NCI-H1105 treated with DMSO at 0.1 percent for 48 hours (cell line): ENCODE data around the gene MKI67.
"Not testable (repeated sequence)": the region's sequence is repeated elsewhere in the genome, so short reads cannot be mapped to it uniquely, and the experiment has no call there.

Experiments
- DNase-seq: peaks from one replicate; lab custom pipeline; 2025; lab: John Stamatoyannopoulos, UW

Gene MKI67

DNA sequence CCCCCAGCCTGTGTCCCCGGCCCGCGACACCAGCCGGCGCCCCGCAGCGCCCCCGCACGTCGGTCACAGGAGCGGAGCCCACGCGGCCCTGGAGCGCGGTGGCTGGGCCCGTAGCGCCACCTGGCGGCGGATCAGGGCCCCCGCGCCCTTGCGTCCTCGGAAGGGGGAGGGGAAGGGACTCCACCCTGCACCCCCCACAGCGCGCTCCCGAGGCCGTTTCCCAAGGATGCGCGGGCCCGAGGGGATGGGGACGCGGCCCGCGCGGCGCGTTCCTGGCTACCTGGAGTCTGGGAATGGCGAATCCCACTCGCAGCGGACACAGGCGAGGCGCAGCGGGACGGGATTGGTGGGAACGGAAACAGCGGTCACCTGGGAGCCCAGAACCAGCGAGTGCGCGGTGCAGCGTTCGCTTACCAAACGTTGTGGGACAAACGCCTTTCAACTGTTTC lies 23.8 kb upstream of the MKI67 start:
- no peak for DNase-seq

DNA sequence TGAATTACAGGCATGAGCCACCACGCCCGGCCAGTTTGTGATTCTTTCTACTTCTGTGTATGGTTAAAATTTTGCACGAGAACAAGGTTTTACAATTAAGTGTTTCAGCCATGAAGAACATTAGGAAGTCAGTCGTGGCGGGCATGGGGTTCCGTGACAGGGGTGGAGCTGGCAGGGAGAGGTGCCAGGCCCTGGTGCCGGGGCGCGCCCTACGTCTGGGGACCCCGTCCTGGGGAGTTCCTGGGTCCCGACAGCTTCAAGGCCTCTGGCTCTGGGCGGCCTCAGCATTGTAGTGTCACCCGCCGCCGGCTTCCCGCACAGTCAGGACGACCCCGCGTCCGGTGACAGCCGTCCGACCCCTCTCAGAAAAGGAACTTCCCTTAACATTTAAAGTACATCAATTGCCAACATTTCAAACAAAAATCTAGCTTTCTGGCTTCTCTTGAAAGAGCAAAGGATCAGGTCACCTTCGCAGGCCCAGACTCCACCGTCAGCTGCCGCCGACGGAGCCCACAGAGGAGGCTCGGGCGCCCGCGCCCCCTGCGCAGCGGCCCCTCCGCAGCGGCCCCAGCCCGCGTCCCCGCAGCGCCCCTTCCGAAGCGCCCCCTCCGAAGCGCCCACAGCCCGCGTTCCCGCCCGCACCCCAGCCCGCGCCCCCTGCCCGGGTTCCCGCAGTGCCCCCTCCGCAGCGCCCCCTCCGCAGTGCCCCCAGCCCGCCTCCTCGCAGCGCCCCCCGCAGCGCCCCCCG lies 23.2 kb upstream of the MKI67 start:
- no peak for DNase-seq

DNA sequence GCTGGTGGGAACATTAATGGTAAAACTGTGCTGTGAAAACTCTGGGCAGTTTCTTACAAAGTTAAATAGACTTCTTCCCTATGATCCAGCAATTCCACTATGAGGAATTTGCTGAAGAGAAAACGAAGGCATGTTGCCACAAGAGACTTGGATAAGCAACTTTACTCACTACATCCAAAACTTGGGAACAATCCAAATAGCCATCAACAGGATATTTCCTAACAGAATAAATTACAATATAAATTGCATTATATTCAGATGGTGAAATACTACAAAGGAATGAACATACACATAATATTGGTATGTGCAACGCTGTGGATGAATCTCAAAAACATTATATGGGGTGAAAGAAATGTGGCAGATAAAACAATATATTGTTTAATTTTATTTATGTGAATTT lies 21.4 kb upstream of the MKI67 start:
- no peak for DNase-seq

DNA sequence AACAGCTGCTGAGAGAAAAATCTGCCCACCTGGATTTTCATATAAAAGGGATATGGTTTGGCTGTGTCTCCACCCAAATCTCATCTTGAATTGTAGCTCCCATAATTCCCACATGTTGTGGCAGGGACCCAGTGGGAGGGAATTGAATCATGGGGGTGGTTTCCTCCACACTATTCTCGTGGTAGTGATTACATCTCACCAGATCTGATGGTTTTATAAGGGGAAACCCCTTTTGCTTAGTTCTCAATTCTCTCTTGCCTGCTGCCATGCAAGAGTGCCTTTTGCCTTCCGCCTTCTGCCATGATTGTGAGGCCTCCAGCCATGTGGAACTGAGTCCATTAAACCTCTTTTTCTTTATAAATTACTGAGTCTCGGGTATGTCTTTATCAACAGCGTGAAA lies 20.8 kb upstream of the MKI67 start:
- DNase-seq: no peak

DNA sequence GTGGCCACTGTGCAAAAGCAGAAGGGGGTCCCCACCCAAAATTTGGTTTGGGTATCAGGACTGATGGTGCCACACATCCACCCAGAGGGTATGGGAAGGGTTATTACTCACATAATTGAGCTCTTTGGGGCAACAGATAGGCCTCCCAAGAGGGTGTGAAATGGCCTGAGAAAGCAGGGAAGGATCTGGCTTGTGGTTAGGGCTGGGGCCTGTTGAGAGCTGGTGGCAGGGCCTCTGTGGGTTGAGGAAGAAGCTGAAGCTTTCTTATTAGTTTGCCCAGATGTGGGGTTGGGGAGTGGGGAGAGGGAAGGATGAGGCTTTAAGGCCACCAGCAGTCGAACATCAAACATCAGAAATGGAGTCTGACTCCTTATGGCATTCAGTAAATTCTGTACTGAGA lies 18.3 kb upstream of the MKI67 start:
- DNase-seq: no peak

DNA sequence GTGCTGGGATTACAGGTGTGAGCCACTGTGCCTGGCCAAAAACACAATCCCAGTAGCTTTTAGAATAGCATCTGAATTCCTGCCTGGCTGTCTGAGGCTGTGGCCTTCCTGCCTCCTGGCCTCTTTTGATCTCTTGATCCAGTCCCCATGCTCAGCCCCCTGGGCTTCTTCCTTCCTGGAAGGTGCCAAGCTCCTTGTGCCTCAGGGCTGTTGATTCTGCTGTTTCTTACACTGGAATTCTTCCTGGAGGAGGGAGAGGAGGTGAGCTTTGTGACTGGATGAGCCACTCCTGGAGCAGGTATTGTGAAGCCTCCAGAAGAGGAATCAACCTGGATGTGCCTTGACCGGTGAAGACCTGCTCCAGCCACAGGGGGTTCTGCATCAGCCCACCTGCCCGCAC lies 17.3 kb upstream of the MKI67 start:
- no peak for DNase-seq

DNA sequence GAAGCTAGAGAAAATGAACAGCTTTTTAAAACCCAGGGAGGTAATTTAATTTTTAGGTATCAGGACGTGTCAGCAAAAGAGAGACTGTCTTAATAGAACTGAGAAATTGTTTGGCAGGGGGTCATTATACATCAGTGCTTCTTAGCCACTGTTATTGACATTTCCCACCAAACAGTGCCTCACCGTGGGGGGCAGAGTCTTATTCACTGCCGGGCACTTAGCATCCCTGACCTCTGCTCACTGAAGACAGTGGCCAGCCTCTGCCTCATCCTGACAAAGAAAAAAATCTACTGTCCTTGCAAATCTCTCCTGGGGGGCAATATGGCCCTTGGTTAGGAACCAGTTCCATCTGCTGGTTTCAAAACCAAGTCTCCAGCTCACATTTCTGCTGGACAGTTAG lies 14.2 kb upstream of the MKI67 start:
- DNase-seq: no peak

DNA sequence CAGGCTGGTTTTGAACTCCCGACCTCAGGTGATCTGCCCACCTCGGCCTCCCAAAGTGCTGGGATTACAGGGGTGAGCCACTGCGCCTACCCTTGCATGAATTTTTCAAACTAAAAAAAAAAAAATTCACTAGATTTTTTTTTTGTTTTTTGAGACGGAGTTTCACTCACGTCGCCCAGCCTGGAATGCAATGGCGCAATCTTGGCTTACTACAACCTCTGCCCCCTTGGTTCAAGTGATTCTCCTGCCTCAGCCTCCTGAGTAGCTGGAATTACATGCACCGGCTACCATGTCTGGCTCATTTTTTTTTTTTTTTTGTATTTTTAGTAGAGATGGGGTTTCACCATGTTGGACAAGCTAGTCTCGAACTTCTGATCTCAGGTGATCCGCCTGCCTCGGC lies 12.2 kb upstream of the MKI67 start:
- DNase-seq: not testable (repeated sequence)

DNA sequence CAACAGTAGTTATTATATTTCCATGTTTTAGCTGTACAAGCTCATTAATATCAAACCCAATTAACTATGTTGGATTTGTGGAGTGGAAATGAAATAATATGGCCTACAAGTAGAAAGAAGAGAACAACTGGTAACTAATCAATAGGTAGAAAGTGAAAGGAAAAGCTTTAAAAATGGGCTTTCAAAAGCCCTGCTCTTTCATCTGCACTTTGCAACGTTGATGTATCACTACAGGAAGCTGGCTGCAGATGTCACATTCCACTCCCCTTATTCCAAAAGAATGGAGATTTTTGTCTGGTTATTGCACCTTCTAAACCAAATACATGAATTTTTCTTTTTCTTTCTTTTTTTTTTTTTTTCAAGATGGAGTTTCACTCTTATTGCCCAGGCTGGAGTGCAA lies 11.7 kb upstream of the MKI67 start:
- no peak for DNase-seq

DNA sequence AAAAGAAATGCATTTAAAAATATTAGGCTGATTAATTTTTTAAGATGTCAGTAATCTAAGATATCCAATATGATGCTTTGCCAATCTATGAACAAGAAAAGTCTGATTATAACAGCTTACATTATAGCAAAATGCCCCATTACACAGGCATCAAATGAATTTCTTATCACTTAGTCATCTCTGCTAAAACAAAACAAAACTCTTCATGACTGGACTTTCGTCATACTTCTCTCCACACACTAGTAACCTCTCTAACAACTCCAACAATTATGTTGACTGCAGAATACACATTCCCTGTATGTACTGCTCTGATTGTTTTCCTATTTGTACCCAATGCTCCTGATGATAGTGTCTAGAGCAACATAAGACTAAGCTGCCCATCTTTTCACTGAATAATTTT lies 3.8 kb upstream of the MKI67 start:
- no peak for DNase-seq

DNA sequence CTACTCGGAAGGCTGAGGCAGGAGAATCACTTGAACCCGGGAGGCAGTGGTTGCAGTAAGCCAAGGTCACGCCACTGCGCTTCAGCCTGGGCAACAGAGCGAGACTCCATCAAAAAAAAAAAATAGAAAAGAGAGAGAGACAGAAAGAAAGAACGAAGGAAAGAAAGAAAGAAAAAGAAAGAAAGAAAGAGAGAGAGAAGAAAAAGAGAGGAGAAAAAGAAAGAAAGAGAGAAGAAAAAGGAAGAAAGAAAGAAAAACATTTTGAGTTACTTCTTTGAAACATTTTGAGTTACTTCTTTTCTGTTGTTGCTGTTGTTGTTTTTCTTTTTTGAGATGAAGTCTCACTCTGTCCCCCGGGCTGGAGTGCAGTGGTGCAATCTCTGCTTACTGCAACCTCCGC lies 2.4 kb upstream of the MKI67 start:
- DNase-seq: no peak

DNA sequence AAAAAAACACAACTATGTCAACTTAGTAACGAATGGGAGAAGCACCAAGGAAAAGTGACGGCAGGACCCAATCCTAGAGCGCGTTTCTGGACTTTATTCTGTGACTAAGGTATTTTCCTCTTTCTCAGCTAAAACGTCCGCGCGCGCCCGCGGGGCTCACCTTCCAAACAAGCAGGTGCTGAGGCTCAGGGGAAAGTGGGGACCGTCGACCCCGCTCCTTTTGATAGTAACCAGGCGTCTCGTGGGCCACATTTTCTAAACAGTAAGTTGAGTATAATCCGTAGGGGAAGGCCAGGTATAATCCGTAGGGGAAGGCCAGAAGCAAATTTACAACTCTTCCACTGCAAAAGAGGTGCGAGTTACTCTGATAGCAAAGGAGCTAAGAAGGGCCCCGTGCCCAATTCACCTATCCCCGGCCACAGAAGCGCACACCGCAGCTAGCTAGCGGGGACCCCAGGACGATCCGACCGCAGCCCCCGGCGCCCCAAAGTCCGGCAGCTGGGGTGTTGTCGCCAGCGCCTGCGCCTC lies 743 bp downstream of the MKI67 start:
- no peak for DNase-seq

DNA sequence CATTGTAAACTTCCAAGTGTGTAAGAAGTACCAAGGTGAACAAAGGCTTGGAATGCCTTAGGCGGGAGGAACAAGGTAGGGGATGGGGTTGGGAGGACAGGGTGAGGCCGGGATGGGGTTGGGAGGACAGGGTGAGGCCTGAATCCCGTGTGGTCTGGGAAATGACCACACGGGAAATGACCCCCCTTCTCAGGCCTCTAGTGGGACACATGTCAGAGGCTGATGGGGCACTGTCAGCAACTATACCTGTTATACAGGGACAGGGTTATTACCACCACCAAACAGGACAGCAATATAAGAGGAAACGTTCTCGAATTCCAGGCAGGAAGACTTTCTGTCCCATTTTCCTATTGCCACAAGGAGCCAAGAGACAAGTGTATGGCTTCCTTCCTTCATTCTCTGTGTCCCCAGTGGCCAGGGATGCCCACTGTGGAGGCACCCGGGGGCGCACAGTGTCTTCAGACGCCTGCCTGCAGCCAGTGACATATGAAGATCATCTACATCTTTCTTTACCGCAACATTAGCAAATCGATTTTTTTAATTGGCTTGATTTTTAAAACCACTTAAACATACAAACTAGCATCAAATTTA lies 1.3 kb downstream of the MKI67 start:
- no peak for DNase-seq

DNA sequence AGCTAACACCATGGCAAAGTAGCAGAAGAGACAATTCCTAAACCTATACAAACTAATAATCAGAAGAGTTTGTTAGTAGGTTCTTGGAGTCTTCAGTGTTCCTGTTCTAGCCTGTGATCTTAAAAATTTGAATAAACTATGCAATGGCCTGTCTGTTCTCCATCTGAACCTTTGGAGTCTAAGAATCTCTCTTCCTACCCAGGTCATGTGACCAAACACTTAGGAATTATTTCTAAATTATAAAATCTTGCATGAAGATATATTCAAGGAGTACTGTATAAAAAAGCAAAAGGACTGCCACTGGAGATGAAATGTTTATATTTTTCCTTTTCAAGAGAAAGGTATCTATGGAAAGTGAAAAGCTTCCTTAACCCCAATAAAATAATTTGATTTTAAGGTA lies 2.4 kb downstream of the MKI67 start:
- DNase-seq: no peak

DNA sequence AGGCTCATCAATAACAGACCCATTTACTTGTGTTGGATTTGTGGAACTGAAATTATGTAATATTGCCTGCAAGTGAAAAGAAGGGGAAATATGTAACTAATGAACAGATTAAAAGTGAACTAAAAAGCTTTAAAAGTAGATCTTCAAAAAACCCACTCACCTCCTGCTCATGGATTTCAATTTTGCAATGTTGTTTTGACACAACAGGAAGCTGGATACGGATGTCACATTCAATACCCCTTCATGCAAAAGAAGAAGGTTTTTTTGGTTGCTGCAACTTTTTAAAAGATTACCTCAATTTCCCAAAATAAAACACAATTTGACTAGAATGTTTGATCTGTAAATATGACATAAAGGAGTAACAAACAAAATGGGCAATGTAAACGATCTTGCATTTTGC lies 3.3 kb downstream of the MKI67 start:
- DNase-seq: no peak

DNA sequence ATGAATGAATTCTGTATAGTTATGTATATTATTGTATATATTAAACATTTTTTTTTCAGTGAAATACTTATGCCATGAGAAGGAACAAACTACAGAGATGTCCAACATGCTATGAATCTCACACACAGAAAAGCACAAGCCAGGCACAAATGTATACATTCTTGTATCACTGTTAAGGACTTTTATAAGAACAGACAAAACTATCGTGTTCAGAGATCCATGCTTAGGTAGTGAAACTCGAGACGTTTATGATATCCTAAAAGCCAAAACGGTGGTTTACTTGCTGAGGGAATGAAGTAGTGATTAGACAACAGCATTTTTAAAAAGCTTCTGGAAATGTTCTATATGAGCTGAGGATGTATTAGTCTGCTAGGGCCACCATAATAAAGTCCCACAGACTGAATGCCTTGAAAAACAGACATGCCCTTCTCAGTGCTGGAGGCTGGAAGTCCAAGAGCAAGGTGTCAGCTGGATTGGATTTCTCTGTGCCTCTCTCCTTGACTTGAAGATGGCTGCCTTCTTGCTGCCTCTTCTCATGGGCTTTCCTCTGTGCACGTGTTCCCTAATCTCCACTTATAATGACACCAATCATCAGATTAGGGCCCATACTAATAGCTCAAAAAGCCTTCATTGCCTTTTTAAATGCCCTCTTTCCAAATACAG lies 4.3 kb downstream of the MKI67 start:
- no peak for DNase-seq

DNA sequence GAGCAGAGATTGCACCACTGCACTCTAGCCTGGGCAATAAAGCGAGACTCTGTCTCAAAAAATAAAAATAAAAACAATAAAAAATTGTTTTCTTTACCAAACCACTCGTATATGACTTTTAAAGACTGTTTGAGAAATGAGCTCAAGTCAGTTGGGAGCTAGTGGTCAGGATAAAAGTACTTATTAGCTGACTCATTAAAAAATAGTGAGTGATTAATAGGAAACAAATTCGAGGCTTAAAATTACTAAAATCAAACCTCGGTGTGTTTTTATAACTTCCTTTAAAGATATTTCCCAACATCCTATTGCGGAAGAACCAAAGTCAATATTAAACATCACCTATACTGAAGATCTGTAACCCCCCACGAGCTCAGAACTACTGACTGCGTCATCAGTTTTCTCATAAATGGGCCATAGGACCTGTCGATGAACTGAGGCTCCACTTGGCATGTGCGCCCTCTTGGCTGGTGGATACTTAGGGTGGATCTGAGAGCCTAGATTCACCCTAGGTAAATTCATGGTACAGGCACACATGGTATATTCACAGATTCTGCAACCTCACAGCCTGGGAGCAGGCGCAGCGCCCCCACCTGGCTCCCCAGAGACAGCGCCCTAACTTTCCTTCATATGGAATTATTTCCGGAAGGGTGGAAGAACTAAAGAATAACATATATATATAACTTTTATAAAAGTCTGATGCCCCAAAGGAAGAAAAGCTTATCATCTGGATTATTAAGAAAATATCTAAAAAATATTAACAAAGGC lies 9.2 kb downstream of the MKI67 start:
- DNase-seq: no peak

DNA sequence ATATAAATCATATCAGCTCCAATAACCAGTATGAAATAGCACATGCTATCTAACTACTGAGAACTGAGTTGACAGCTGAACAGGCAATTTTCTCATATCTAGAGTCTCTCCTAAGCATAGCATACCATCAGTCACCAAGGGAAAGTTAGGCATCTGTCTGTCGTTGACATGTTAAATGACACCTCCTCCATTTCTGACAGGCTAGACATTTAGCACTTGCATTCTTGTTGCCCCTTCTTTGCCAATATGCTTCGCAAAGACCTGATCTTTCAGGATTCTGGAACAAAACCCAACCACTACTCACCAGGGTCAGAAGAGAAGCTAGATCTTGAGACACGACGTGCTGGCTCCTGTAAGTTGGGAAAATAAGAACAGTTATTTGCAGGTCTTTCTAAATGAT lies 10.0 kb downstream of the MKI67 start:
- DNase-seq: no peak

DNA sequence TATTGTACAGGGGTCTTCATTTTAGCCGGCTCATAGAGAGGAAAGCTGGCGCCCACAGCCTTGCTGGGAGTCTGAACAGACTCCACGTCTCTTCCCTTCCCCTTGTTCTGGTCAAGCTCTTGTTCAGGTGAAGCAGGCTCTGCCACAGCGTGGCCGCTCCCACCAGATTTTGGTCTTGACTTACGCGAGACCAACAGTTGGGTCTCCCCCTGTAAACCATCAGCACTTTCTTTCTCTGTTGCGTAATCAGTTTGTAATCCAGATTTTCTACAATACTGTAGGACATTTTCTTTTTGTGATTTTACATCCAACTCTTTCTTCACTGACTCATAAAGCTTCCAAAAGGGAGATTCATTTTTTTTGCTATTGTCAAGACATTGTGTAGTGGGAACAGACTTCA lies 10.9 kb downstream of the MKI67 start:
- DNase-seq: no peak

DNA sequence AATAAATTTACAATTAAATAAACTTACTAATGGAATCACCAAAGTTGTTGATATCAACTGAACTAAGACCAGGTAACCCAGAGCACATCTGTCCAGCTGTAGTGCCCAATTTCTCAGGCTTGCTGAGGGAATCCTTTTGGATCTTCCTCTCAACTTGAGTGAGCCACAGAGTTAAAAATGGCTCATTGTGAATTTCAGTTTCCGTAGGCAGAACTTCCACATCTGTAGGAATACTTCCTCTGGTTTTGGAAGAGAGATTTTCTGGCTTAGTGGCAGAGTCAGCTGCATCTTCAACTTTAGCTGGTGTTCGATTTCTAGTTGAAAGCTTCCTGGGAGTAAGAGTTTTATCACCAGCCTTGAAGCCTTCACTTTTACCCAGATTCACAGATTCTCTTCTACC lies 11.3 kb downstream of the MKI67 start:
- no peak for DNase-seq

DNA sequence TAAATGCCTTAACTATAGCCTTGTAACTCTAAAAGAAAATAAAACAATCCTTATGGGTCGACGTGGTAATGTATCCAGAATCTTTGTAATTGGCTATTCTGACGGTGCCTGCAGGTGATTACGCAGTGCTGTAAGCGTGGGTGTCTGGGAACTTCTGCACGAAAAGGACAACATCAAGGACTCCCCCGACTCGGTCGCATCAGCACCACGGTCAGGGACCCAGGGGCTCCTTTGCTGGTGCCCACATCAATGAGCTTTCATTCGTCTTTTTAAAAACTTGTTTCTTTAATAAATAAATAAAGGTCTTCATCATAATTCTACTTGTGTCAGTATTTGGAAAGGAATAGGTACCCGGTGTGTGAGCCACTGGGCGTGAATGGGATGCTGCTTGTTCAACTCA lies 13.2 kb downstream of the MKI67 start:
- DNase-seq: no peak

DNA sequence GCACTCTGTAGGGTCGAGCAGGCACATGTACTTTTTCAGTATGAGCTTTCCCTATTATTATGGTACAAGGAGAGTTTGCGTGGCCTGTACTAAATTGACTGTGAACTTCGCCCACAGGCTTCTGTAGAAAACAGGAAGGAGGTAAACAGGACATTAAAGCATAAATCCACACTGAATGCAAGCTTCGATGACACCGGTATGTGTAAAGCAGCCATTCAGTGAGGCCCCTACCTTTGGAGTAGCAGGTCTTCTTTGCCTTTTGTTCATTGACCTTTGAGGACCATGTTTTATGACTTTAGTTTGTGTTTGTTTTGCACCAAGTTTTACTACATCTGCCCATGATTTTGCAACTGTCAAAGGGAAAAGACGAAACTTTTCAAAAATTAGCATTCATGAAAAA lies 14.5 kb downstream of the MKI67 start:
- no peak for DNase-seq

DNA sequence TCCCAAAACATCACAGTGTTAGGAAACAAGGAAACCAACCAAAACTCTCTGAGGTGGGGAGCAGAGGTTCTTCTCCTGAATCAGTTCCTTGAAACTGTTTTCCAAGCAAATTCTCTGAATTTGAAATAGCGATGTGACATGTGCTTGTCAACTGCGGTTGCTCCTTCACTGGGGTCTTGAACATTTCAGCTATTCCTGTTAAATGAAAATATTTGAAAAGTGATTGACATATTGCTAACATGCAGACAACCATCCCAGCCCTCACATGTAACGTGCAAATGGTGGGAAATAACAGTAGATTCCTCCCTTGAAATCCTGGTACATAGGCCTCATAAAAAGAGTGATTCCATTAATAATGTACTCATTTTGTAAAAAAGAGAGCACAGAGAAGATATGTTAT lies 15.9 kb downstream of the MKI67 start:
- no peak for DNase-seq
